Stimulated activated CD8-positive, alpha-beta memory T cell treated with anti-CD3 and anti-CD28 coated beads, Interleukin-12 subunit alpha, Interleukin-12 subunit beta, amount 100 ng/mL, for 1 hour (primary cell): ENCODE data around the gene IL16.
"Not testable (repeated sequence)": the region's sequence is repeated elsewhere in the genome, so short reads cannot be mapped to it uniquely, and the experiment has no call there.

Source experiments
- DNase-seq: peaks from one replicate; pipeline ENCODE4 v3.0.0-alpha.2; 2020; ENCODE audit warnings: low read depth

Gene IL16

DNA sequence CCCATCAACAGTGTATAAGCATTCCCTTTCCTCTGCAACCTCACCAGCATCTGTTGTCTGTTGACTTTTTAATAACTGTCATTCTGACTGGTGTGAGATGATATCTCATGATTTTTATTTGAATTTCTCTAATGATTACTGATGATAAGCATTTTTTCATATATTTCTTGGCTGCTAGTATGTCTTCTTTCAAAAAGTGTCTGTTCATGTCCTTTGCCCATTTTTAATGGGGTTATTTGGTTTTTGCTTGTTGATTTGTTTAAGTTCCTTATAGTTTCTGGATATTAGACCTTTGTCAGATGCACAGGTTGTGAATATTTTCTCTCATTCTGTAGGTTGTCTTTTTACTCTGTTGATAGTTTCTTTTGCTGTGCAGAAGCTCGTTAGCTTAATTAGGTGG, 11.3 kb downstream of the IL16 start:
- DNase-seq, result not testable (repeated sequence)

DNA sequence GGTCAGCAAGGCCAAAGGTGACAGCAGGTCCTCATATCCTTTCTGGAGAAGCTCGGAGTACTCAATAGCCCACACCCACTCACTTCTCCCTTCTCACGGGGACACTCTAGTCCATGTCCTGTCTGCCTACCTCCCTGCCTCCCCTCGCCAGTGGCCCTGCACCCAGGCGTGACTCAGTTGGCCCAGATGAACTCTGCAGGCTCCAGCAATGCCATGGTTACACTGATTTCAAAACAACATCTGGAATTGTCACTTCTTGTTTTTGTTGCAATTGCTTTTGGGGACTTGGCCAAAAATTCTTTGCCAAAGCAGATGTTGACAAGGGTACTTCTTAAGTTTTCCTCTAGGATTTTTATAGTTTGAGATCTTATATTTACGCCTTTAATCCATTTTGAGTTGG, 13.0 kb downstream of the IL16 start:
- DNase-seq, result no peak

DNA sequence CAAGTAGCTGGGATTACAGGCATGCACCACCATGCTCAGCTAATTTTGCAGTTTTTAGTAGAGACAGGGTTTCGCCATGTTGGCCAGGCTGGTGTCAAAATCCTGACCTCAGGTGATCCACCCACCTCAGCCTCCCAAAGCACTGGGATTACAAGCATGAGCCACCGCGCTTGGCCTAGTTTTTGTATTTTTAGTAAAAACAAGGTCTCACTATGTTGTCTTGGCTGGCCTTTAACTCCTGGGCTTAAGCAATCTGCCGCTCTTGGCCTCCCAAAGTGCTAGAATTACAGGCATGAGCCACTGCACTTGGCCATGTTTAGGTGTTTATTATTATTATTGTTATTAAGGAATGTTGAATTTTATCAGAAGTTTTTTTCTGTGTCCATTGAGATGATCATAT, 14.7 kb downstream of the IL16 start:
- no peak for DNase-seq

DNA sequence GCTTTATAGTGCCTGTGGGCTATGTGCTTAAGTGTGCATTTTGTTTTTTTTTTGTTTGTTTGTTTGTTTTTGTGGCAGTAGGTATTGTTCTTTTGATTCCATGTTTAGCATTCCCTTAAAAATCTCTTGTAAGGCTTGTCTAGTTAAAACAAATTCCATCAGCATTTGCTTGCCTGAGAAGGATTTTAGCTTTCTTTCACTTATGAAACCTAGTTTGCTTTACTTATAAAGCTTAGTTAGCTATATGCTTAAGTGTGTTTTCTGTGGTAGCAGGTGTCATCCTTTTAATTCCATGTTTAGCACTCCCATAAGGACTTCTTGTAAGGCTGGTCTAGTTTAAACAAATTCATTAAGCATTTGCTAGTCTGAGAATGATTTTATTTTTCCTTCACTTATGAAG, 17.3 kb downstream of the IL16 start:
- no peak for DNase-seq

DNA sequence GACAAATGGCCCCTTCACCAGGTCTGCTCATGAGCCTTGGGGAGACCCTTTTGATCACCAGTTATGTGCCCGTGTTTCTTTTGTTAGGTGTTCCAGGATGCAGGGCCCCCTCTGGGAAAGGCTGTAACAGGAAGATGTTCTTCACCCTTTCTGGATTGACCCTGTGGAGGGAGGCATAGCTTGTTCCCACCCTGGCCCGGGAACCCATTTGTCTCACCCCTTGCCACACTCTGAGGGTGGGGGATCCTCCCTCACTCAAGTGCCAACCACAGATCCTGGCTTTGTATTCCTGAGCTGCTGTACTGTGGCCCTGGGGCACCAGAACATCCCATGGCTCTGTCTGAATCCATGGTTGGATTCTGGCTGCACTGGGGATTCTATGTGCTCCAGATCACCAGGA, 18.9 kb downstream of the IL16 start:
- no peak for DNase-seq

DNA sequence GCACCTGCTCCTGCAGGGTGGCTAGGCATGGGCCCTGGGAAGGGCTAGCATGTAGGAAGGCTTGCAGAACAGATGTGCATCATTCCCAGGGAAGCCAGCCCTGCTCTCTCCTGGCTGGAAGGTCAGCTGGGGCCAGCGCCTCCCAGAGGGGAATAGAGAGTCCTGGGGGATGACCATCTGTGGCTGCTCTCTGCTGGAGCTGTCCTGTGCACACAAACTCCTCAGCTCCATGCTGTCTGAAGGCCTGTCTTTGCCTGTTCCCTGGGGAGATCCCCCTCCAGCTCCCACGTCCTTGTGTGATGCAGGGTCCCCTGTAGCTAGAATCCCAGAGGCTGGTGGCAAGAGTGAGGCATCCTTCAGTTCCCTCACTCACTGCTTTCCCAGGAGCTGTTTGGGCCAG, 19.3 kb downstream of the IL16 start:
- no peak for DNase-seq

DNA sequence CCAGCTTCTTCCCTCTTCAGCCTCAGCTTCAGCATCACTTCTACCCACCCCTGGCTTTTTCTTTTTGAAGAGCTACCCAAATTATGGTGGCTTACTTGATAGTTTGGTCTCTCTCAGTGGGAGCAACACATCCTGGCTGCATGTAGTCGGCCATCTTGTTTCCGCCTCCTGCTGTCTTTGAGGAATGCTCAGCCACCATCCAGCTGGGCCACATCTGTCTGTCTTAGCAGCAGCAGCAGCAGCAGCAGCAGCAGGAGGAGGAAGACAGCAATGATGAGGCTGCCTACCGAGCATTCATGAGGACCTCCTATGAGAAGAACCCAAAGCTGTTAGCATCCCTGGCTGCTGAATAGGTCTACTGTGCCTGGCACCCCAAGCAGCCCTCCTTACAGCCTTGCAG, 19.7 kb downstream of the IL16 start:
- DNase-seq, result no peak

DNA sequence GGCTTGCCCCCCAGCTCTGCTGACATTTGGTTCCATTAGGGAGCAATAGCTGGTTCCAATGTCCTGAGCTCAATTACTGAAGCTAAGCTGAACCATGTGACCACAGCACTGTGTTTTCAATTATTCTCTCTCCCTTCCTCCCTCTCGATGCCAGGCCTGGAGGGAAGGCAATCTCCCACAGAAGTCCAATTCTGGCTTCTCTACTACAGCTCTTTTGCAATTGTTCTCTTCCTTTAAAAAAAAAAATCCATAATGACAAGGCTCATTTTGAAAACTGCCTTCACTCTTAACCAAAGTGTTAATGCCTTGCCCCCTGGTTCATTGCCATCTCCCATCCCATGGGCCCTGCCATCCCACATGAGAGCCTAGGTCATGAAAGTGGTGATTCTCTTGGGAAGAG, 24.8 kb downstream of the IL16 start:
- DNase-seq, result no peak

DNA sequence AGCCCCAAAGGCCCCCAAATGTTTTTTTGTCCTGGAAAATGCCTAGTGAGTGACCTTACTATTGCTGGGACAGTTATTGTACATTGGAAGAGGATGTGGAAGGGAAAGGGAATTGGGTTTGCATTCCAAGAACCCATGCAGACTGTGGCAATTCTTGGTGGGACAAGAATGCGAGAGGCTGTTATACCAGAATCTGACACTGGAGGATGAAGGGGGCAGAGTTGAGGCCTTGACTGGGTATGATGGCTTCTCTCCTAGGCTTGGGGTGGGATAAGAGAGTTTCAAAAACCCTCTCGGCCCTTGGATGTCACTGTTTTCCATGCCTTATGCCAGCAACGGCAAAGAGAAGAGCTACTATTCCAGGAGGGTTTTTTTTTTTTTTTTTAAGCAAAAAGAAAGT, 25.3 kb downstream of the IL16 start:
- no peak for DNase-seq

DNA sequence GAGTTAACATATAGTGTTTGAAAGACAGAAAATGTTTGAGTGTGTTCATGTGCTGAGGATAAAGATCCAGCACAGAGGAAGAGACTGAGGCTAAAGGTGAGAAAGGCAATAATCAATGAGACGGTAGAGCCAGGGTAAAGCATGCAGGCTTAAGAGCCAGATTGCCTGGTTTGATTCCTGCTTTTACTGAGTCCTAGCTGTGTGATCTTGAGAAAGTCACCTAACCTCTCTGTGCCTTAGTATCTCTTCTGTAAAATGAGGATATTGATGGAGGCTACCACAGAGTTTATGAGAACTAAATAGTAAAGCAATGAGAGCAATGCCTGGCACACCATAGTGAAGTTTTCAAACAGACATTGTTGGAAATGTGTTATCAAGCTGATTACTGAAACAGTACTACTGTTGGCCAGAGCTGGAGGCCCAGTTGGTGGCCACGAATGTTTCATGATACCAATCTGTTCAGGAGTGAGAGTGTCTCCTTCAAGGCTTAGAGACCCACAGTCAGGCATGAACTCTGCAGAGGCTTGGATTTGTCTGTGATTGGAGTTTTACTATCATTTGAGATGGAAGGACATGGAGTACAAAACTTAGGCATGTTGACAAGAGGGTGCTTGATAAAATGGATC, 26.8 kb downstream of the IL16 start:
- DNase-seq, result no peak

DNA sequence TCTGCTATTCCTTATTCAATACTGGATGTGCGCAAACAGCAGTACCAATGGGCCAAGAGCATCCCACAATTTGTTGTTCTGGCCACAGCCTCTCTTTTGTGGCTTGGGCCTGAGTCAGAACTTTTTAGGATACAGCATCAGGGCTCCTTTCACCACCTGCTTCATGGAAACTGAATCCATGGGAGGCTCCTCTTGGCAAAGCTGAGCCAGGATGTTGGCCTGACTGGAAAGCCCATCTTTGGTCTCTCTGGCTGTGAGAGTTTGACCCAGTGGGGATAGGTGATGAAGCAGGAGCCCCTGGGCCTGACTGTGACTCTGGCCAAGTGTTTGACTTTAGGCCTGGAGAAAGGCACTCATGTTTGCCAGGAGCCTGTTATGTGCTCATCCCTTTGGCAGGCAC, 27.6 kb downstream of the IL16 start:
- DNase-seq, result no peak

DNA sequence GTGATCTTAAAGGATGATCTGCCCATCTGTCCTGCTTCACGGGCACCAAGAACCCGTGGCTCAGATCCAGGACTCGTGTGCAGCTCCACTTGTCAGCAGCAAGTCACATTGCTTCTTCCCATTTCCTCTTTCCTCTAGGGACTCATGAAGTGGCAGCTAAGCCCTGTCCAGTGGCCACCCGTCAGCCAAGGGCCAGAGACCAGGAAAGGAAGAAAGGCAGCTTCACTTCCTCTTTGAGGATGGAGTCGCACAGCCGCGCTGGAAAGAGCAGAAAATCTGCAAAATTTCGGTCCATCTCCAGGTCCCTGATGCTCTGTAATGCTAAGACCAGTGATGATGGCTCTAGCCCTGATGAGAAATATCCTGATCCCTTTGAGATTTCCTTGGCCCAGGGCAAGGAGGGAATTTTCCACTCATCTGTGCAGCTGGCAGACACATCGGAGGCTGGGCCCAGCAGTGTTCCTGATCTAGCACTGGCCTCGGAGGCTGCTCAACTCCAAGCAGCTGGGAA, 28.5 kb downstream of the IL16 start:
- no peak for DNase-seq

DNA sequence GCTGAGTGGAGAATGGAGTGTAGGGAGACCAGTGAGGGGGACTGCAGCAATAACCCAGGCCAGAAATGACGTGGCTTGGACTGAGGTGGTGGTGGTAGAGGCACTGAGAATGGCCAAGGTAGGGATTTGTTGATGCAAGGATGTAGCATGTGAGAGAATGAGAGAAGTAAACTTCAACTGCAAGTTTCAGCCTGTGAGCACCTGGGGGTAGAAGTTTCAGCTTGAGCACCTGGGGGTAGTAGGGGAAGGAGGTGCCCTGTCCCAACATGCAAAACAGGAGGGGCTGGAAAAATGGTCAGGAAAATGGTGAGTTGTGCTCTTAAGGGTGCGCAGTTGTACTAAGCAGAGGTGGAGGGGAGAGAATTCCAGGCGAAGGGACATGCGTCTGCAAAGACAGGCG, 31.0 kb downstream of the IL16 start:
- DNase-seq, result no peak

DNA sequence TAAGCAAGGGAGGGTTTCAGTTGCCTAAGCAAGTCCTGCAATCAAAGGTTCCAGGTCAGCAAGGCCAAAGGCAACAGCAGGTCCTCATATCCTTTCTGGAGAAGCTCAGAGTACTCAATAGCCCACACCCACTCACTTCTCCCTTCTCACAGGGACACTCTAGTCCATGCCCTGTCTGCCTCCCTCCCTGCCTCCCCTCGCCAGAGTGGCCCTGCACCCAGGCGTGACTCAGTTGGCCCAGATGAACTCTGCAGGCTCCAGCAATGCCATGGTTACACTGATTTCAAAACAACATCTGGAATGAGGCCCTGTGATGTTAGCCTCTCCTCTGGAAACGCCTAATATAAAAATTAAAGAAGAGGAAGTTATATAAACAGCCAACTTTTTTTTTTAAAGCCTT, 32.9 kb downstream of the IL16 start:
- DNase-seq, result no peak

DNA sequence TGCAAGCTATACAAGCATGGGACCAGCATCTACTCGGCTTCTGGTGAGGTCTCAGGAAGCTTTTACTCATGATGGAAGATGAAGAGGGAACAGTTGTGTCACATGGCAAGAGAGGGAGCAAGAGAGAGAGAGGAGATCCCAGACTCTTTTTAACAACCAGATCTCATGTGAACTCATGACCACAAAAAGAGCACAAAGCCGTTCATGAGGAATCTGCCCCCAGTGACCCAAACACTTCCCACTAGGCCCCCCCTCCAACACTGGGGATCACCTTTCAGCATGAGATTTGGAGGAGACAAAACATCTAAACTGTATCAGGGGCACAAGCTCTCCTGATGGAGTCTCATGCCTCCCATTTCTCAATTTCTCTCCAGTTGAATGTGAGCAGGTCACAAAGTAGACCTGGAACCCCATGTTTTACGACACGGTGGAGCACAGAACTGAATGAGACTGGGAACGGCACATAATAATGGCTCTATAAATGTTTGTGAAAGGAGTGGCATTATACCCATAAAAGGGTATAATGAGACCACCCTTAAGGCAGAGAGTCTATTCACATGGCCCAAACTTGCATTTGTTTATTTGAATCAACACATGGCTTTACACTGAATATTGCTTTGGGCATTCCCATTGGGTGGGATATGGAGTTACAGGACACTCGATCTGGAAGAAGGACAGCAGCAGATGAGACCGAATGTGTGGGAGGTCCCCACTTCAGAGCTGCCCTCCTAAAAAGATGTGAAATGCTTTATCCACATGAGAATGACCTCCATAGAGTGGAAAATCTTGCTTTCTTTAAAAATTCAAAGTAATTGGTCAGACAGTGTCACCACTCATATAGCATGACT, 38.8 kb downstream of the IL16 start:
- no peak for DNase-seq

DNA sequence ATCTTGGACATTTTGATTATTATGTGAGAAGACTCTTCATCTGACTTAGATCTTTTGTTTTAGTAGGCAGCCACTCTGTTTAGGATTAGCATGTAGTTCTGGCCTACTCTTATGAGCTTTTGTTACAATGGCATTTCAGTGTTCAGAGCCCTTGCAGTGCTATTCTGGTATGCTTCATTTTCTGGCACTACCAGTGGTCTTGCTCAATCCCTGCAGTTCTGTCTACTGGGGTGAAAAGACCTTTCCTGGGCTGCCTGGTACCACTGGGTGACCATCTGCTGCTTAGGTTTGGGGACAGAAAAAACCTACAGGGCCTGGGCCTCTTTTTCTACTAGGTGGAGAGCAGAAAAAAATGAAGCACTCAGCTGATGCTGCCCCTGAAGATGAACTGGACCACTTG, 42.5 kb downstream of the IL16 start:
- no peak for DNase-seq

DNA sequence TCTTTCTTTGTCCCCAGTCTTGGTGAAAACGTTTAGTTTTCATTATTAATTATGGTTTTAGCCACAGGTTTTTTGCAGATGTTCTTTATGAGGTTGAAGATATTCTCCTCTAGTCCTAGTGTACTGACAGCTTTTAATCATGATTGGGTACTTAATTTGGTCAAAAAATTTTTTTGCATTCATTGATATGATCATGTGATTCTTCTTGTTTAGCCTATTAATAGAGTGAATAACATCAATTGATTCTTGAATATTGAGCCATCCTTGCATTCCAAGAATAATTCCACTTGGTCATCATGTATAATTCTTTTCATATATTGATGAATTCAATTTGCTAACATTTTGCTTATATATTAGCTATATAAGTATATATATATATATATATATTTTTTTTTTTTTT, 46.1 kb downstream of the IL16 start:
- no peak for DNase-seq

DNA sequence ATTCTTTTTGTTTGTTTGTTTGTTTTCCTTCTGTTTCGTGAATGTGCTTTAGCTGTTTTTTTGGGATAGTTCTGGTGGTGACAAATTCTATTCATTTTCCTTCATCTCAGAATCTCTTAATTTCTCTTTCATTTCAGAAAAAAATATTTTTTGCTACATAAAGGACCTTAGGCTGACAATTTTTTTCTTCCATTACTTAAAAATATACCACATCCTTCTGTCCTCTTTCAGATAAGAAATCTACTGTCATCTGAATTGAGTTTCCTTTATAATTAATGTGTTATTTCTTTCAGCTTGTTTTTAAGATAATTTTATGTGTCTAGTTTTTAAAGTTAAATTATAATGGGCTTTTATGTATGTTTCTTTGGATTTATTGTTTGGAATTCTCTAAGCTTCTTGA, 47.6 kb downstream of the IL16 start:
- no peak for DNase-seq

DNA sequence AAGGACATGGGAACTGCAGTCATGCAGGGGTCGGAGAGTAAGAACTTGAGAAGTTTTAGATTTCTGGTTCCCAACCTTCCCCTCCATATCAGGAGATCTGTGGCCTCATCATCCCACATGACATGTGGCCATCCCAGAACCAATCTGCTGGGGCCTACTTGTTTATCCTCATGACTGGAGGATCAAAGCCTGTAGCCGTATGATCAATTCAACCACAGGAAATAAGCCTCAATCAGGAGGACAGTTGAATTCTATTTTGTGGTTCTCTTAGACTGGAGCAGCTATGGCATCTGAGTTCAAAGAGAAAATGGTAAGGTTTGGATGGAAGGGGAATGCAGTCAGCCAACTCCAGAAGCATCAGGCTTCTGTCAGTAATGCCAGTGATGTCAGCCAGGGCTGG, 57.2 kb downstream of the IL16 start:
- no peak for DNase-seq

DNA sequence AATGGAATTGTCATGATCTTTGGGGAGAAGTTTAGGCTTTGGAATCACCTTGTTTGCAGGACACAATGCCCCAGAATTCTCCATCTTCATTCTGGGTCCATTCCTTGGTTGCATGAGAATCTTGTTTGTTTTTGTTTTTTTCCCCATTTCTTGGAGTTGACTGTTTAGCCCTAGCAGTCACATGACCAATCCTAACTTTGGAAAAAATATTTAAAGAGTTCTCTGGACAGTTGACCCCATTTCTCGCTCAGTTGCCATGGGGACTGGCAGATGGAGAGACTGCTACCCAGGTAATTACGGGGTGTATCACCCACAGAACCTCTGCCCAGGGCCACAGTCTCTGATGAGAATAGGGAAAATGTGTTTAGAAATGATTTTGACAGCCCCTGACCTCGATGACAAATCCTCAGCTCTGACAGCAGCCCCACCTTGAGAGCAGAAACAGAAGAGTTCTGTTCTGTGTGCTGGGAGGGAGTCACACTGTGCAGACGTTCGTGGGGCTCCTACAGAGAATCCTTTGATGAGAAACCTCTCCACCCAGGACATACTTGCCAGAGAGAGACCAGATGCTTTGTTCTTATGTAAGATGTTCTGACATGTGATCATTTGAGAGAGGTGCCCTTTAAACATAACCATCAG, 57.7 kb downstream of the IL16 start:
- no peak for DNase-seq

DNA sequence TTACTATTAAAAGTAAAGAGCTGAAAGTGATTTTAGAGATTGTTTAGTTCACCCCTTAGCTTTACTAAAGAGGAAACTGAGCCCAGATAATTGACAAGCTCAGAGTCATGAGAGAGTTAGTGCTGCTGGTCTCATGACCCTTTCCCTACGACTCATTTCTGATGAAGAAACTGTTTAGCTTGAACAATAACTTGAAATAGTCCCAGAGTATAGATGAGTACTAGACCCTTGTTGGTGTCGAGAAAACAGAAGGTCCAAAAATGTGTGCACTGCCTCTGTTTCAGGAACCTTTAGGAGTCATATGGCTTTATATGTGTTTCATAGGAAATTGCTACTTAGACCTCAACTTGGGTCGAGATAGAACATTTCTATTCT, 58.2 kb downstream of the IL16 start:
- no peak for DNase-seq

DNA sequence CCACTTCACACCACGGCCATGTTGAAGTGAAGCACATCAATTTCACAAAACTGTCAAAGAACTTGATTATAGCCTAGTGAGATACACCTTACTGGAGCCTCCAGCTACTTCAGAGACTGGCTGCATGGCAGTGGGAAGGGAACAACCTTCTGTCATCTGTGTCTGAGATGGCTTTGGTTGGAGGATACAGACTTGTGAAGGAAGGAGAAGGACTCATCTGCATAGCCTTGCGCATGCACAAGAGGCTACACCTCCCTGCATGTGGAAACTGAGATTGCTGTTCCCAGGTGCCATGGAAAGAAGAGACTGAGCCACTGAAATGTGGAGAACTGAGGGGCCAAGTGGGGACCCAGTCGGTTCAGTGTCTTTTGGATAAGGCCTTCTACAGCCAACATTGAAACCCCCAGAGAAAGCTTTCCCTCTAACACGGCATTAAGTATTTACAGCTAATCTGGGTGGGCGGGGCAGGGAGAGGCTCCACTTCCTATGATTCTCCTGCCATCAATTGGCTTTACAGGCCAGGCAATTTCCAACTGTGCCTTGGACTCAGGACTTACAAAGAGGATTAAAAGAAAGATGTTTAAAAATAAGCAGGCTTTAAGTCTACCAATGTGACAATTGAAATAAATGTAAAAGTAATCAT, 58.8 kb downstream of the IL16 start:
- no peak for DNase-seq

DNA sequence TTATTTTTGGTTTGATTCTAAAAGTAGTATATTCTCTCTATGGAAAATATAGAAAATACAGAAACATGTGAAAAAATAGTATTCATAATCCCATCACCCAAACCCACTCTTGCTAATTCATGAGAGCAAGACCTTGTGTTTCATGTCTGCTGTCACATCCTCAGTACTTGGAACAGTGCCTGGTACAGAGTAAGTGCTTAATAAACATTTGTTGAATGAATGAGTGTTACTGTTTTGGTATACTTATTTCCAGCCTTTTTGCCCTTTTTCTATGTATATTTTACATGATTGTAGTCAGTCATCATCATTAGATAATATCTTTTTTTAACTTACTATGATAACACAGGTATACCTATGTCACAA, 59.3 kb downstream of the IL16 start:
- DNase-seq, result no peak
